UCSD-AML1 (cell line): Measurements from ENCODE around the gene WNK2.

Source experiments
- DNase-seq: peaks from one replicate; lab custom pipeline; 2025; ENCODE audit not compliant: unreplicated experiment; lab: John Stamatoyannopoulos, UW

Gene WNK2

DNA sequence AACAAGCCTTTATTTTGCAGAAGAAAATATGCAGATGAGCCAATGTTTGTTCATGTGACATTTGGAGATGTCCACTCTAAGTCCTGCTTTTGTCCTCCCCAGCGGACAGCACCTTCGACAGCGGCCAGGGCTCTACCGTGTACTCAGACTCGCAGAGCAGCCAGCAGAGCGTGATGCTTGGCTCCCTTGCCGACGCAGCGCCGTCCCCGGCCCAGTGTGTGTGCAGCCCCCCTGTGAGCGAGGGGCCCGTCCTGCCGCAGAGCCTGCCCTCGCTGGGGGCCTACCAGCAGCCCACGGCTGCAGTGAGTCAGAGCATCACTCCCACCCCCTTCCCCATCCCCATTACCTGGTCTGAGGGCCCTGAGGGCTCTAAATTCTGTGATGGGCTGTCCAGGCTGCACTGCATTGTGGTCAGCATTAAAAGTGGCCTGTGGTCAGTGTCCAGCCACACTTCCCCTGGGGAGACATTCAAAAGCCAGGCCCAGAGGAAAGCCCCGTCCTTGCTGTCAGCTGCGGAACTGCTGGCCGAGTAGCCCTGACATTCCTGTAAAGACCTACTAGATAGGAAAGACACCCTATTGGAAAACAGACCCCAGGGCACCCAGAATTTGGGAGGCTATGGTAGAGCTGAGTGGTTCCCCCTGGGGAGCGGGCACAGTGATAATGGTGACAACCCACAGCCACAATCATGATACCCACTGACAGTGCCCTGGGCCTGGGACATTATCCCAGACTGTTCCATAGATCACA, 69.0 kb downstream of the WNK2 start:
- DNase-seq = no peak

DNA sequence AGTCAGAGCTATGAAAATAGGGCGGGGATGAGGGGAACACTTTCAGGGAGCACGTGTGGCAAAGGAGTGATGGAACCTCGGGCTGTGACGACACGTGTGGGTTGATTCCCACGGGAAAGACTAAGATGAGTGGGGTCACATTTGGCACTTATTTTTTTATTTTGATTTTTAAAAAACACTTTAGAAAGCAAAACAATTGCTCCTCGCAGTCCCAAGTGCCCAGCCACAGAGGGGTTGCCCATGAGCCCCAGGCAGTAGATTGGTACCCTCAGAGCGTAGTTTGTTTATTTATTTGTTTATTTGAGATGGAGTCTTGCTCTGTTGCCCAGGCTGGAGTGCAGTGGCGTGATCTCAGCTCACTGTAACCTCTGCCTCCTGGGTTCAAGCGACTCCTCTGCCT, 69.7 kb downstream of the WNK2 start:
- no peak for DNase-seq

DNA sequence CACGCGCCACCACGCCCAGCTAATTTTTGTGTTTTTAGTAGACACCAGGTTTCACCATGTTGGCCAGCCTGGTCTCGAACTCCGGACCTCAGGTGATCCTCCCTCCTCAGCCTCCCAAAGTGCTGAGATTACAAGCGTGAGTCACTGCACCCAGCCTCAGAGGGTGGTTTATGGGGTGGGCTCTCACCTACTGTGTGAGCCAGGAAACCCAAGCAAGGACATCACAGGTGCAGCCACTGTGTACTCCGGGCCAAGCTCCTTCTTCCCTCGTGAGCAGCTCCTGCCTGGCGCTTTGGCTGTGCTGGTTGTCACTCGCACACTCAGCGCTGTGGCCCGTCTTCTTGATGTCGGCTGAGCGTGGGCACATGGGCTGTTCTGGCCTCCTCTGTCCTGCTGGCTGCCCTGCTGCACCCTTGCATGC, 70.1 kb downstream of the WNK2 start:
- DNase-seq = no peak

DNA sequence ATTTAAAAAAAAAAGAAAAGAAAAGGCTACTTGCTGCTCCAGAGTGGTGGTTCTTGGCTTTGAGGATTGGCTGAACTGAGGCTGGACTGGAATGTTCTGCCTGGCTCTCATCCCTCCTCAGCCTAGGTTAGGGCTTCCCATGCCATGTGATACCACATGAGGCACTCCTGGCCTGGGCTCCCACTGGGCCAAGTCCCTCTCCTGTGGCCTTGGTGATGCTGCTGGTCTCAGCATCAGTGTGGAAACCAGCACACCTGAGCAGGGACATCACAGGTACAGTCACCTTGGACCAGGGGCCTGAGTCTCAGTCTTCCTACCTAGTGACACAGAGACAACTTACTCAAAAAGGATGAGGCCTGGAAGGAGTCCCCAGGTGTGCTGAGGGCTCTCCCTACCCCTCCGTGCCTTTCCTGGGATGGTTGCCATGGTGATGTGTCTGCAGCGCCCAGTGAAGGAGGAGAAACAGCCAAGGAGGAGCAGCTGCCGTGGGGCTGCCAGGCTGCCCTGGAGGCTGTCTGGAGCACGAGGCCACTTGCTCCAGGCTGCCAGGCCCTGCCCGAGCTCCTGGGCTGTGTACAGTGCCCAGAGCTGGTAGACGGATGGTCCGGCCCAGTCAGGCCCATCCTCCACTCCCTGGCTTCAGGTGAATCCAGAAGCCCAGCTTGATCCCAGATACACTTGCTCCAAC, 71.0 kb downstream of the WNK2 start:
- DNase-seq = no peak

DNA sequence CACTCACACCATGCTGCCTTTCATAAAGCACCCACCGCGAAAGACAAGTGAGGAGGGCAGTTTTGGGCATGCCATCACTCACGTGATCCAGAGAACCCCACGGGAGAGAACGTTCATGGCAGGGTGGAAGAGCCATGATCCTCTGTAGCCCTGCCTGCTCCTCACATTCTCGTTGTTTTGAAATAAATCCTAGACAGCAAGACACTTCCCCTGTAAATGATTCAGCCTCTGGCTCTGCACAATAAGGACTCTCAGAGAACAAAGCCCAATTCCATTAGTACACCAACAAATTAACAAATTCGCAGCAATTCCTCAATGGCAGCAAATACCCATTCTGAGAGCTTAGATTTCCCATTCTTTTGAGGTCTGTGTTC, 71.5 kb downstream of the WNK2 start:
- no peak for DNase-seq

DNA sequence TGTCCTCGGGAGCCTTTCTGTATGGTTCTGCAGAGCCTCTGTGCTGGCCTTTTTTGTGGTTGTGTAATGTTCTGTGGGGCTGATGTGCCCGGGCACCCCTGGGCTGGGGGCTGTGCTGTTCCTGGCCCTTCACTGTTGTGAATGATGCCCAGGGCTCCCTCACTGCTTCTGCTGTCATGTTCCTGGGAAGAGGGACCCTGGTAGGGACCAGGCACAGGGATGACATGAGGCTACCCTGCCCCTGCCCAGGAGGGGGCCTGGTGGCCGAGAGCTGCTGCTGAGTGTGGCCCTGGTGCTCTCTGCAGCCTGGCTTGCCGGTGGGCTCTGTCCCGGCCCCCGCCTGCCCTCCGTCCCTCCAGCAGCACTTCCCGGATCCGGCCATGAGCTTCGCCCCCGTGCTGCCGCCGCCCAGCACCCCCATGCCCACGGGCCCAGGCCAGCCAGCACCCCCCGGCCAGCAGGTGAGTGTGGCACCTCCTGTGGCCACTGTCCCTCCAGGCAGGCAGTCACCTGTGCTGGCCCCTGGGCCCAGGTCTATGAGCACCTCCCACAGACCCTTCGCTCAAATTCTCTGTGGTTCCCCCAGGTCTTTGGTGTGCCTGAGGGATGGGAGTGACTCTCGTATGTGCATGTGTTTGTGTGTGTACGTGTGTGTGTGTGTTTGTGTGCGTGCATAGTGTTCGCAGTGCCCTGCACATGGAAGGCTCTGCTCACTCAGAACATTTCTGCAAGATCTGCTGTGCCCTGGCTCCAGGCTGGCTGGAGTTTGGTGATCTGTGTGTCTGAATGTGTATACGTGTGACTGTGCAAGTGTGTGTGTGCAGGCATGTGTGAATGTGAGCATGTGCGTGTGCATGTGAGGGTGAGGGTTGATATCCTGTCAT, 72.3 kb downstream of the WNK2 start:
- no peak for DNase-seq

DNA sequence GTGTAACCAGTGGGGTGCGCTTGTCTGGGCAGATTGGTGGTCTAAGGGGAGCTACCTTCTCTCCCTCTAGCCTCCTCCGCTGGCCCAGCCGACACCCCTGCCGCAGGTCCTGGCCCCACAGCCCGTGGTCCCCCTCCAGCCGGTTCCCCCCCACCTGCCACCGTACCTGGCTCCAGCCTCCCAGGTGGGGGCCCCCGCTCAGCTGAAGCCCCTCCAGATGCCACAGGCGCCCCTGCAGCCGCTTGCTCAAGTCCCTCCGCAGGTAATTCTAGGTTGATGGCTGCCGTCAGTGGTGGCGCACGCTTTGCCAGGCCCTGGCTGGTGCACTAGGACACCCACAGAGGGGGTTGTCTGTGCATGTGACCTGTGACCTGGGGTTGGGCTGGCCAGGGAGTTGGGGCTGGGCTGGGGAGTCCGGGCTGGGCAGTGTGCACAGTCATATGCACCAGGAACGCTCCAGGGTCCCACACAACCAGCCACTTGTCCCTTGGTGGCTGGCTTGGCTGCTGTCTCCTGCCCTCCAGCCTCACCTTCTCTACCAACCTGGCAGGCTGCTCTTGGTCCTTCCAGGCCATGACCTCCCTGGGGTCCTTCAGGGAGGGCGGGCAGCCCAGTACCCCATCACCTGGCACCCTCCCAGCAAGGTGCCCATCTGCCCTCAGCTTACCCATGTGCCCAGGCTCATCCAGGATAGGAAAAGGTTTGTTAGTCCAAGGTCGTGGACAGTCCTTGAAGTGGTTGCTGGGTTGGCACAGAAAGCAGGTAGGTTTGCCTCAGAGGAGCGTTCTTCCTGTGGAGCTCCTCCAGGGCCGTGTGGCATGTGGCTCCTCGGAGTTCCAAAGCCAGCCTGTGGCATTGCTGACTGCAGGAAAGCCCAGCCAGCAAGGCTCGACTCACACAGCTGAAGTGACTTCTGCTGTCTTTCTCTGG, 73.2 kb downstream of the WNK2 start:
- DNase-seq = no peak

DNA sequence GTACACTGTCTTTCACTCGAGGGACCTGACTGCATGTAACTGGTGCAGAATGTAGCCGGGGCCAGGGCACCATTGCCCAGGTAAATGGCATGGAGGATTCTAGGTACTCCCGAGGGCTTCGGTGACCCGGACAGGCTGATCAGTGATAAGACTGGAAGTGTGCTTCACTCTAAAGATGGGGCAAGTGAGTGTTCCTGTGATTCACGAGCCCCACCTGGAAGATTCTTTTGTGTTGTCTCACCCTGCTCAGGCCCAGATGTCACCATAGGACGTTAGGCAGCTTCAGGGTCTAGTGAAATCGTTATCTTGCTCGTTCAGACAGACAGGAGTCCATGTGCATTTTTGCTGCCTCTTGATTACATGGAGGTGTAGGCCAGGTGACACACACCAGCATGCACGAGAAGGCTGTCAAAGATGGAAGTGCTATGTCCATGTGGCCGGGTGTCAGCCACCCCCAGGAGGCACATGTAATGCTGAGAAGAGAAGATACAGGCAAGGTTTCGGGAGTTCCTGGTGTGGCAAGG, 73.9 kb downstream of the WNK2 start:
- no peak for DNase-seq

DNA sequence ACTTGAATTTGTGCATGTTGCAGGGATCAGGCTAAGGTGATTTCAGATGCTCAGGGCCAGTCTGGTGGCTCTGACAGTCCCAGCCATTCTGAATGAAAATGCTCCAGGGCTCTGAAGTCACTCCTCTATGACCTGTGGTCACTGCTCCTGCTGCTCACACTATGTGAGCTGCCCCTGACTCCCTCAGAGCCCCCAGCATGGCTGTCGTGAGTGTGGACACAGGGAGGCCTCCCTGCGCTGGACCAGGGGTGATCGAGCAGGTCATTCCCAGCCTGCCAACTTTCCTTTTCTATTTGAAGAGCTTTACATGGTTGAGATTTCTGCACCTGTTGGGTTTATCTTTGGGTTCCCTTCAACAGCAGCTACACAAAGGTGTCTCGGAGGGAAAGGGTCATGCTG, 74.5 kb downstream of the WNK2 start:
- no peak for DNase-seq

DNA sequence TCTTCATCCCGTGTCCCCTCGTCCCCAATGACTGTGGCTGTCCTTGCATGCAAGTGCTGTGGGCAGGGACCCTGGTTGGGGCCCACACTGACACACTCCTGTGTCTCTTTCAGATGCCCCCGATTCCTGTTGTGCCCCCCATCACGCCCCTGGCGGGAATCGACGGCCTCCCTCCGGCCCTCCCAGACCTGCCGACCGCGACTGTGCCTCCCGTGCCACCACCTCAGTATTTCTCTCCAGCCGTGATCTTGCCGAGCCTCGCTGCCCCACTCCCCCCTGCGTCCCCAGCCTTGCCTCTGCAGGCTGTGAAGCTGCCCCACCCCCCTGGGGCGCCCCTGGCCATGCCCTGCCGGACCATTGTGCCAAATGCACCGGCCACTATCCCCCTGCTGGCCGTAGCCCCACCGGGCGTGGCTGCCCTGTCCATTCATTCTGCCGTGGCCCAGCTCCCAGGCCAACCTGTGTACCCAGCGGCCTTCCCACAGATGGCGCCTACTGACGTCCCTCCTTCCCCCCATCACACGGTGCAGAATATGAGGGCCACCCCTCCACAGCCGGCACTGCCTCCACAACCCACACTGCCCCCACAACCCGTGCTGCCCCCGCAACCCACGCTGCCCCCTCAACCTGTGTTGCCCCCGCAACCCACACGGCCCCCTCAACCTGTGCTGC, 75.0 kb downstream of the WNK2 start:
- no peak for DNase-seq

DNA sequence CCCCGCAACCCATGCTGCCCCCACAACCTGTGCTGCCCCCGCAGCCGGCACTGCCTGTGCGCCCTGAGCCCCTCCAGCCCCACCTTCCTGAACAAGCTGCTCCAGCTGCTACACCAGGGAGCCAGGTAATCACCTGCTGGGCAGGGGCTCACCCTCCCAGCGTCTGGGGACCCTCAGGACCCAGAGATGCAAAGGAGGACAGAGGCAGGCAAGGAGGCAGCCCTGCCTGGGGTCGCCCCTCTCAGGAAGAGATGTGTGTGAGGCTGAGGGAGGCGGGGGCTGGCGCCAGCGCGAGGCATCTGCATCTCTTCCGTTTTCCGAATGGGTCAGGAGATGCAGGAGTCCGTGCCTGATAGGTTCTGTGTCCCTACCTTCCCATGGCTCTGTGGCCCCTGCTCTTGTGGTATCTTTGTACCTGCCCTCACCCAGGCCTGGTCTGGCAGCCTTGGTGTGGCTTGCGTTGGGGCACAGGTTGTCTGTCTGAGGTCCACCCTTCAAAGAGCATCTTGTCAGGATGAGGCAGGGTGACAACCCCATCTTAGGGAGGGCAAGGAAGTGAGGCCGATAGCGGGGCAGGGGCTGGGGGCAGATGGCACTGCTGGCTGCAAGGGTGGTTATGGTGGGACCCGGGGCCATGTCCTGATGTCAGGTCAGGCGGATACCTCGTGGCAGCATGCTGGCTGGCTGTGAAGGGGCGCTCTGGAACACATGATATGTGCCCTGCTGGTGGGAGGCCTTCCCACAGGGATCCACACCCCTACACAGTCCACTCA, 75.7 kb downstream of the WNK2 start:
- DNase-seq = no peak

DNA sequence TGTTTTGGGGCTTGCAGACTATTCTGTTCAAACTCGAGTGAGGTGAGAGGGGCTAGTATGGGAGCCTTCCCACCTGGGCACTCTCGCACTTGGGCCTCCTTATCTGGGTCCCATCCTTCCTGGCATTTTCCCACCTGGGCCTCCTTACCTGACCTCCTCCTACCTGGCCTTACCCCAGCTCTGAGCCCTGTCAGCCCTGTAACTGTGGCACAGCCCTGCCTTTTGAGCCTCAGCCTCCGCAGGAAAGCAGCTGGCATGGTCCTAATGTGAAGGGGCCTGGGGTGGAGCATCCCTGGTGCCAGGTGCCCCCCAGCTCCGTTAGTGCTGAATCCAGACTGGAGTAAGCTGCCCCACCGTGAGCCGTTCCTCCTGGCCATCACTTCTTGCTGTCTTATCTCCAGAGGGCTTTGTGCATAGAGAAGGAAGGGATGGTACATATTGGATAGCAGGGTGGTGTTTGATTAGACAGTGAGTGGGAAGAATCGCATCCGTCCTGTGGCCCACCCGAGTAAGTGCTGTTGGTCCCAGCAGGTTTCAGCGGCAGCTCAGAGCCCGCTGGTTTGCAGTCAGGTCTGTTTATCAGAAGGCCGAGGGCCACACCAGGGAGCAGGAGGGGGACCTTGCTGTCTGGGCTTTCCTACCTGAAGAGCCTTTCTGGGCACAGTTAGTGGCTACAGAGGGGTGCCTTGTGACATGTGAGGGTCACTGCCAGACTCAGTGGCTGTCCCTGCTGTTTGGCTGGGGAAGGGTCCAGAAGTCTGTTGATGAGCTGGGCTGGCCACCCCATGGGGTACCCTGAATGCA, 76.5 kb downstream of the WNK2 start:
- no peak for DNase-seq

DNA sequence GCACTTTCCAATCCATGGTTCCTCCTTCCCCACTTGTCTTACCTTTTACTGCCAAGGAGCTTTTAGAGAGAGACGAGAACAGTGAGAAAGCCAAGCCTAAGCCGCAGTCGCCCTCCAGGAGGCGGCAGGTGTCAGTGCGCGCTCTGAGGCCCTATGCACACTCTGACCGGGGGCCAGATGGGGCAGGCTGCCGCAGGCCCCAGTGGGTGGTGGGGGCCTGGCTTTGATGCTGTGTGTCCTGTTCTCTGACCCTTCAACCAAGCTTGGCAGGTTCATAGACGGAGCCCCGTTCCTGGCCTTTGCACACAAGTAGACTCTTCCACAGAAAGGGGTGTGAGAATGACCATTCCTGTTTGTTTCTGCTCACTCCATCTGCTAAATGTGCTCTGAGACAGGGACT, 77.3 kb downstream of the WNK2 start:
- DNase-seq = no peak

DNA sequence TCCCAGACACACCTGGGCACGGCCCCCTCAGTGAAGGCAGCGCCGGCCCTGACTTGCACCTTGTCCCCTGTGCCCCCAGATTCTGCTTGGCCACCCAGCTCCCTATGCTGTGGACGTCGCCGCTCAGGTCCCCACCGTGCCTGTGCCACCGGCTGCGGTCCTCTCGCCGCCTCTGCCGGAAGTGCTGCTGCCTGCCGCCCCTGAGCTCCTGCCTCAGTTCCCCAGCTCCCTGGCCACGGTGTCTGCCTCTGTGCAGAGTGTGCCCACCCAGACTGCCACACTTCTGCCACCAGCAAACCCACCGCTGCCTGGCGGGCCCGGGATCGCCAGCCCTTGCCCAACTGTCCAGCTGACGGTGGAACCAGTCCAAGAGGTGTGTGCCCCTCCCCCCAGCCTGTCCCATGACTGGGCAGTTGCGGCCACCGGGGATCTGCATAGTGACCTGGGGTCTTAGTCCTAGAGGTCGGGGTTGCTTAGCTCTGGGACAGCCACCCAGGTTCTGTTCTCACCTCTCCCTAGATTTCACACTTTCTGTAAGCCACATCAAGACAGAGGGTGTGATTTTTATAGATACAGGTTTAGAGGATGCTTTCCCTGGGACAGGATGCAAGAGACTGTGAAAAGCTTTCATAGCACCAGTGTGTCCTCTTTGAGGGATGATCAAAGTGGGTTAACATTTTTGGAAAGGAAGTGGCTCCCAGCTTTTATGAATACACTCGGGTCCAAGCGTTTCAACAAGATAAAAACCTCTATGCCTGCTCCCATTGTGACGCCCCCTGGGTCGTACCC, 78.0 kb downstream of the WNK2 start:
- no peak for DNase-seq

DNA sequence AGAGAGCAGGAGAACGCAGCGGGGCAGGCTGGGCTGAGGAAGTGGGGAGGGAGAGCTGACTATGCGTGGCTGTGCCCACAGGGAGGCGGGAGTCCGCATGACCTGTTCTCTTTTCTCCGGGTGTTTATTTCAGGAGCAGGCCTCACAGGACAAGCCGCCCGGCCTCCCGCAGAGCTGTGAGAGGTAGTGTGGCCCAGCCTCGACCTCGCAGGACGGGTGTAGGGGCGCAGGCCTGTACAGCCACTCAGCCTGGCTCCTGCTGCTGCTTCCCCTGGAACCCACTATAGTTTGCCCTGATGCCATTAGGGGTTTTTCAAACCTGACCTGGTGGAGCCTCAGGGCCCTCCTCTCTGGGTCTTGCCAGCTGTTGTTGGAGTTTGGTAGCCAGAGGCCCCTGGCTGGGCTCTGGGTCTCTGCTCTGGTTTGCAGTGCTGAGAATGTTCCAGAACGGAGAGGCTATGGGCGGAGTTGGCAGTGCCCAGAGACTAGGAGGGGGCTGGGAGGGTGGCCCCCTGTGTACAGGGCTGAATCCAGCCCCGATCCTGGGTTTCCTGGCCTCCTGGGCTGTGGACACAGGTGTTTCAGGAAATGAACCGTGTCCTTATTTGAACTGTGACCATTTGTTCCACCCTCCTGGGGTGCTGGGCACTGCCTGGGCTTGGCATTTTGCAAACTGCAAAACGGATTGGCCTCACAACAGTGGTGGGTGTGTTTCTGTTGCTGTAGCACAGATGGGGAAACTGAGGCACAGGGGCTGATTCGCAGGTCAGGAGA, 78.8 kb downstream of the WNK2 start:
- no peak for DNase-seq

DNA sequence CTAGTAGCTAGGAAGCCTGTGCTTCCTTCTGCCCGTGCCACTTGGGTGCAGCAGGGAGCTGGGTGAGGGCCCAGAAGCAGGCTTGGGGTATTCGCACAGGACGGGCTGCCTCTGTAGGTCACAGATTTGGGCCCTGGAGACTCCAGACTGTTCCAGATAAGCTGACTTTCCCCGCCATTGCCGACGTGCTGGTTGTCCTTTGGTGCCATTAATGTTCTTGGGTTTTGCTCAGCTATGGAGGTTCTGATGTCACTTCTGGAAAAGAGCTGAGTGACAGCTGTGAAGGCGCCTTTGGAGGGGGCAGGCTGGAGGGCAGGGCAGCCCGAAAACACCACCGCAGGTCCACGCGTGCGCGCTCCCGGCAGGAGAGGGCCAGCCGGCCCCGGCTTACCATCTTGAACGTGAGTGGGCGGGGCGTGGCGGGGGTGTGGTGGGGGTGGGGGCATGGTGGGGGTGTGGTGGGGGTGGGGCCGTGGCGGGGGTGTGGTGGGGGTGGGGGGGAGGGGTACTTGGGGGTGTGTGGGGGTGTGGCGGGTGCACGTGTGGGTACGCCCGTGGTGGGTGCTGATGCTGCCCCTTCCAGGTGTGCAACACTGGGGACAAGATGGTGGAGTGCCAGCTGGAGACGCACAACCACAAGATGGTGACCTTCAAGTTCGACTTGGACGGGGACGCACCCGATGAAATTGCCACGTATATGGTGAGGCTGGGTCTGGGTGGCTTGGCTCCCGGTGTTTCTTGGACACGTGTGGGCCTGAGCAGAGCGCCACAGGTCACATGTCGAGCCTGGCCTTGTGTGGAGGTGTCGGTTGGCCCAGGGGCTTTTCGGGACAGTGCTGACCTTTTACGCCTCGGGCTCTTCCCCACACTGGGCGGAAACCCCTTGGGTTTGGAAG, 79.6 kb downstream of the WNK2 start:
- no peak for DNase-seq
